ENCODE results near the gene HECW1. TPM values are rescaled to one million over a fixed set of nuclear protein-coding genes. Genes with fewer than 3 reads are reported as not detected.

HECW1 gene
- total and polyA plus RNA-seq, 5 donors: 0.16 TPM; not detected in 4

DNA sequence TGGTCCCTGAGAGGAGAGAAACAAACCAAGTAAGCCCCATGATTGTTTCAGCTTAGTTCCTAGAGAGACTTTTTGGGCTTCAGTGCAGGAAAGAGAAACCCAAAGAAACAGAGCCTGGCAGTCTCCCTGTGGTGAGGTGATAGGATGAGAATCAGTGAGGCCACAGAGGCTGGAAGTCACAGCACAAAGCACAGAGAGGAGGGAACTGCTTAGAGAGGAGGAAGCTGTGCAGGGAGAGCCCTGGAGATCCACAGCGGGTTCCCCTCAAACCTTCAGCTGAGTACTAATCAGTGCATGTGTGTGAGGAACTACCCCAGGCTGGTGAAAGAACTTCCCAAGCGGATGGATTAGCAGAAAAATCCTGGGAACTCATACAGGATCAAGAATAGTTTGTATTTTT, 27.4 kb upstream of the HECW1 start:
- WGBS: 71% methylated on average over 2 of the region's 2 CpGs
- DNase-seq: no peak
- Histone ChIP-seq H3K4me3 (ENCODE audit: low read length) (no peak overlapping the region), H3K27ac (ENCODE audit: low read length) (no peak overlapping the region), H3K27me3 (ENCODE audit: control insufficient read depth, insufficient read depth) (no peaks in the 10 kb centered on the region), H3K4me1 (ENCODE audit: control insufficient read depth, insufficient read depth, low read length) (no peaks in the 10 kb centered on the region), H3K9me3 (ENCODE audit: control insufficient read depth, low read length) (peaks cover 2% of the 10 kb centered on the region)
- no peak for ATAC-seq
- intact Hi-C loops (cut with DNase I): no loop called here

- Histone ChIP-seq H3K27ac (ENCODE audit: low read length) (no peak overlapping the region), H3K9me3 (ENCODE audit: control insufficient read depth, low read length) (peaks cover 2% of the 10 kb centered on the region), H3K27me3 (ENCODE audit: control insufficient read depth, insufficient read depth) (no peaks in the 10 kb centered on the region), H3K4me1 (ENCODE audit: control insufficient read depth, insufficient read depth, low read length) (no peaks in the 10 kb centered on the region), H3K4me3 (ENCODE audit: low read length) (no peak overlapping the region)
- DNase-seq: no peak
- ATAC-seq: no peak
- intact Hi-C loops (cut with DNase I): no loop called here
- 81% methylated on average over 1 of the region's 1 CpG for WGBS
Measured at GRCh38 chr7:43085992-43086391, 26.5 kb upstream of the HECW1 start.

- no peaks in the 10 kb centered on the region for H3K4me1 ChIP-seq (ENCODE audit: control insufficient read depth, insufficient read depth, low read length)
- WGBS: 60% methylated on average over 1 of the region's 1 CpG
- DNase-seq: no peak
- H3K27ac ChIP-seq (ENCODE audit: low read length): no peak overlapping the region
- ATAC-seq: no peak
- H3K27me3 ChIP-seq (ENCODE audit: control insufficient read depth, insufficient read depth): no peaks in the 10 kb centered on the region
- H3K4me3 ChIP-seq (ENCODE audit: low read length): no peak overlapping the region
- intact Hi-C loops (cut with DNase I): no loop called here
- H3K9me3 ChIP-seq (ENCODE audit: control insufficient read depth, low read length): peaks cover 2% of the 10 kb centered on the region
Measured at GRCh38 chr7:43092819-43093218, 19.6 kb upstream of the HECW1 start.

DNA sequence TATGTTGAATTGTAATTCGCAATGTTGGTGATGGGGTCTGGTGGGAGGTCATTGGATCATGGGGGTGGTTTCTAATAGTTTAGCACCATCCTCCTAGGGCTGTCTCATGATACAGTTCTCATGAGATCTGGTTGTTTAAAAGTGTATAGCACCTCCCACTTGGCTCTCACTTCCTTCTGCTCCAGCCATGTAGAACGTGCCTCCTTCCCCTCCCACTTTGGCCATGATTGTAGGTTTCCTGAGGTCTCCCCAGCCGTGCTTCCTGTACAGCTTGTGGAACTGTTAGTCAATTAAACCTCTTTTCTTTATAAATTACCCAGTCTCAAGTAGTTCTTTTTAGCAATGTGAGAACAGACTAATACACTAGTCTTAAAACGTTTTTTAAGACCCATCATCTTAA, 15.6 kb upstream of the HECW1 start:
- DNase-seq (no peak), ATAC-seq (no peak)
- Histone ChIP-seq H3K4me1 (ENCODE audit: control insufficient read depth, insufficient read depth, low read length) (no peaks in the 10 kb centered on the region), H3K9me3 (ENCODE audit: control insufficient read depth, low read length) (no peaks in the 10 kb centered on the region), H3K4me3 (ENCODE audit: low read length) (no peak overlapping the region), H3K27me3 (ENCODE audit: control insufficient read depth, insufficient read depth) (no peaks in the 10 kb centered on the region), H3K27ac (ENCODE audit: low read length) (no peak overlapping the region)
- intact Hi-C loops (cut with DNase I): no loop called here
- 56% methylated on average over 4 of the region's 4 CpGs for WGBS

GRCh38 chr7:43099750-43100149, 12.7 kb upstream of the HECW1 start:
- DNase-seq: no peak
- Histone ChIP-seq H3K4me3 (ENCODE audit: low read length) (no peak overlapping the region), H3K9me3 (ENCODE audit: control insufficient read depth, low read length) (no peaks in the 10 kb centered on the region), H3K27ac (ENCODE audit: low read length) (no peak overlapping the region), H3K4me1 (ENCODE audit: control insufficient read depth, insufficient read depth, low read length) (no peaks in the 10 kb centered on the region), H3K27me3 (ENCODE audit: control insufficient read depth, insufficient read depth) (no peaks in the 10 kb centered on the region)
- intact Hi-C loops (cut with DNase I): no loop called here
- 52% methylated on average over 6 of the region's 6 CpGs for WGBS
- ATAC-seq: no peak

DNA sequence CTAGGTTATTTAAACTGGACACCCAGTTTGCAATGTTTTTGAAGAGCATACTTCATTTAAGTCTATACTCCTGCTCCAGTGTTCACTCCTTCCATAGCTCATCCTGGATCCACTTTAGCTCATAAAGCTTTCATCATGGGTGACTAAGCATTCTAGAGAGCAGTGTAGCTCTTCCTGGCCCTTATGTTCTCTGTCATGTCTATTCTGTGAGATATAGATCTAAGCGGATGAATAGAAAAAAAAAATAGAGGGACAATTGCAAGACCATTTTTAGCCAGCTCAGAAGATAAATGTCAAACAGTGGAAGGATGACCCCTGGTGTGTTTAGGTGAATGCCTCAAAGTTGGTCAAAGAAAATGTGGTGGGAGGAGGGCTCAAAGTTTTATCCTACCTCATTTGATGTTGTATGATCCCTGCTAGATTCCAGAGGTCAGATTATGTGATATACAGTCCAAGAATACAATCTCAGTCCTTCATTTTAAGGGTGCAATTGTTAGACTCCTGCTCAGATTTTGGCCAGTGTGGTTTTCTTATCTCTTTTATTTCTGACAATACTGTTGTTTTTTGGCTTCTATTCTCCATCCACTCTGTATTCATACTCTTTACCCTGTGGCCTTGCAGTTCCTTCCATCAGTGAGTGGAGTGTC, 7.5 kb upstream of the HECW1 start:
- Histone ChIP-seq H3K27ac (ENCODE audit: low read length) (no peak overlapping the region), H3K9me3 (ENCODE audit: control insufficient read depth, low read length) (no peaks in the 10 kb centered on the region), H3K4me1 (ENCODE audit: control insufficient read depth, insufficient read depth, low read length) (no peaks in the 10 kb centered on the region), H3K4me3 (ENCODE audit: low read length) (no peak overlapping the region), H3K27me3 (ENCODE audit: control insufficient read depth, insufficient read depth) (no peaks in the 10 kb centered on the region)
- WGBS: 78% methylated on average over 1 of the region's 1 CpG
- DNase-seq: no peak
- intact Hi-C loops (cut with DNase I): no loop called here
- no peak for ATAC-seq

DNA sequence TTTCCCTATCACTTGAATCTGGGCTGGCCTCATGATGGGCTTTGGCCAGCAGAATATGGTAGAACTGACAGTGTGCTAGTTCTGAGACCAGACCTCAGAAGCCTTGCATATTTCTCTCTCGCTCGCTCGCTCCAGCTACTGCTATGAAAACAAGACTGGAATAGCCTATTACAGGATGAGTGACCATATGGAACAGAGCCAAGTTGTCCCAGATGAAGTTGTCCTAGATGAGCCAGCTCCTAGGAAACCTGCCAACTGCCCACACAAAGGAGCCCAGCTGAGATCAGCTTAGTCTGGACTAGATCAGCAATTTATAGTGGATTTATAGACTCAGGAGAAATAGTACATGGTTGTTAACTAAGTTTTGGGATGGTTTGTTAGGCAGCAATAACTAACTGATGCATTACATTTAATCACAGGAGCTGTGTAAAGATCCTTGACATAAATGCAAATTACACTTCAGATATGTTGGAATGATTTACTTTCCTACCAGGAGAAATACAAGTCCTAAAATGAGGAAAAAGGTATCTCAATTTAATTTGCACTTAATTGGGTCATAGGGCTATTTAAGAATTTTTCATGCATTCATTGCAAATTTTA, 6.8 kb upstream of the HECW1 start:
- no peak for DNase-seq
- Histone ChIP-seq H3K9me3 (ENCODE audit: control insufficient read depth, low read length) (no peaks in the 10 kb centered on the region), H3K4me1 (ENCODE audit: control insufficient read depth, insufficient read depth, low read length) (no peaks in the 10 kb centered on the region), H3K27ac (ENCODE audit: low read length) (no peak overlapping the region), H3K4me3 (ENCODE audit: low read length) (no peak overlapping the region), H3K27me3 (ENCODE audit: control insufficient read depth, insufficient read depth) (no peaks in the 10 kb centered on the region)
- WGBS: 84% methylated on average over 3 of the region's 3 CpGs
- no peak for ATAC-seq
- intact Hi-C loops (cut with DNase I): no loop called here

GRCh38 chr7:43108255-43109011, 4.0 kb upstream of the HECW1 start:
- Histone ChIP-seq H3K4me3 (ENCODE audit: low read length) (no peak overlapping the region), H3K27me3 (ENCODE audit: control insufficient read depth, insufficient read depth) (no peaks in the 10 kb centered on the region), H3K27ac (ENCODE audit: low read length) (no peak overlapping the region), H3K9me3 (ENCODE audit: control insufficient read depth, low read length) (no peaks in the 10 kb centered on the region), H3K4me1 (ENCODE audit: control insufficient read depth, insufficient read depth, low read length) (no peaks in the 10 kb centered on the region)
- ATAC-seq: peak; percentile 77 to 83
- peak; percentile 48 to 84 (median 79) for DNase-seq
- intact Hi-C loops (cut with DNase I): no loop called here
- WGBS: 8% methylated on average over 3 of the region's 3 CpGs

DNA sequence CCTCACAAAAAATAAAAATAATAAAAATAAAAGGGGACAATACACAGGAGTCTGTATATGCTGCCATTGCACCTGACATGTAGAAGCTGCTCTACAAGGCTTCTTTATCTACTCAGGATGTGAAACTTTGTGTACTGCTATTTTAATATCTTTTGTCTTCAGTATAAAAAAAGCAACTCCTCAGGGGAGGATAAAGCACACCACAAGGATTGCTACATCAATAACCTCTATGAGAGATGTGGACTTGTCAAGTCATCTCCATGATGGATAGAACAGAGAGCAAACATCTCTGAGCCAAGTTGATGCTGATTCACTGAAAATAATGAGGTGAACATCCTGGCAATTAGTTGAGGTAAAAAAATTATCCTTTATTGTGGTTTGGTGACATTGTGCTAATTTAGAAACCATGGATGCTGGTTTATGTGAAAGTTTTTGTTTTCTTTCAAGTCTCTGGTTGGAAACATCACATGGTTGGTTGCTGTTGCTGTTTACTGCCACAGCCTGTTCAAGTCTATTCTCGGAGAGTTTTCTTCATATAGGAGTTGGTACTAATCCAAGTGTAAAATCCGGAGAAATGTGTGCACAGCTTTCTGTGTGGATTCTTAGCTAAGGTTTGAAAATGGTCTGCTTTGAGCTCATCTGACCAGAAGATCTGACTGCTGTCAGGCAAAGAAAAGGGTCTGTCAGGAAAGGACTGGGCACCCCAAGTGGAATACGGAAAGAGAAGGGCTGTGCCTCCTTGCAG, 1.5 kb upstream of the HECW1 start:
- H3K4me1 ChIP-seq (ENCODE audit: control insufficient read depth, insufficient read depth, low read length): no peaks in the 10 kb centered on the region
- no peak for ATAC-seq
- intact Hi-C loops (cut with DNase I): no loop called here
- no peaks in the 10 kb centered on the region for H3K27me3 ChIP-seq (ENCODE audit: control insufficient read depth, insufficient read depth)
- DNase-seq: no peak
- H3K4me3 ChIP-seq (ENCODE audit: low read length): no peak overlapping the region
- no peak overlapping the region for H3K27ac ChIP-seq (ENCODE audit: low read length)
- WGBS: 33% methylated on average over 3 of the region's 3 CpGs
- H3K9me3 ChIP-seq (ENCODE audit: control insufficient read depth, low read length): no peaks in the 10 kb centered on the region

GRCh38 chr7:43111630-43112458, 603 bp upstream of the HECW1 start:
- DNase-seq (no peak), ATAC-seq (no peak)
- intact Hi-C loops (cut with DNase I): no loop called here
- Histone ChIP-seq H3K9me3 (ENCODE audit: control insufficient read depth, low read length) (no peaks in the 10 kb centered on the region), H3K4me3 (ENCODE audit: low read length) (no peak overlapping the region), H3K27ac (ENCODE audit: low read length) (no peak overlapping the region), H3K4me1 (ENCODE audit: control insufficient read depth, insufficient read depth, low read length) (no peaks in the 10 kb centered on the region), H3K27me3 (ENCODE audit: control insufficient read depth, insufficient read depth) (no peaks in the 10 kb centered on the region)
- 21% methylated on average over 17 of the region's 17 CpGs for WGBS

Data from right cardiac atrium (tissue), 5 donors.